ENCODE measurements around the gene TMCC3.
A peak's percentile ranks its signal among the peaks of the same experiment; 100 is the strongest.
"Not testable (repeated sequence)": the region's sequence is repeated elsewhere in the genome, so short reads cannot be mapped to it uniquely, and the experiment has no call there.

The TMCC3 gene

DNA sequence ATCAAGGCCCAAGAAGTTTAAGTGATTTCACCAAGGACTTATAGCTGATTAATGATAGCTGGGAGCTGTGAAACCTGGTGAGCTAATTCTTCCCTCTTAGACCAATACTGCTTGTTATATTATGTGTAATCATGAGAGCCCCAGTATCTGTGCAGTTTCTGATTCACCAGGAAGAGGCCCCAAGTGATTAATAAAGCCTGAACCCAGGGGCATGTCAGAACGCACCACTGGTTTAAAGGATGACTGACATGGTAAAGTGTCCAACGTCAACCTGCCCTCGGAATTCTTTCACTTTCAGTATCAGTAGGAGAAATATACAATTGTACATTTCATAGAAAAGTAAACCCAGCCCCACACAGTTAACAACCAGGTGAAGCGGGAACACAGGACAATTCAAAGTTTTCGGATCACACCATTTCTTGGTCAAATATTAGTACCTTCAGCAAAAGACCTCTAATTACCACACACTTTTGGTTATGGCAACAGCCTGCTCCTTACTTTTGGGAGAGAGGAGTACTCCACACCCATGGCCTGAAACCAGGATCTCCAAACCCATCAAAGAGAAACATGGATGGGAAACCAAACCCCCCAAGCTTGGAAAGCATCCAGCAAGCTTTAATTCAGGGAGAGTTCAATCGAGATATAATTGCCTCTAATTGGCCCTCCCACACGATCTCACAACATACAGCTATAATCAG lies 28.5 kb downstream of the TMCC3 start:
- ATAC-seq (replicated peaks; ENCODE audit: extremely low read depth, poor library complexity, severe bottlenecking) (peak; percentile 97), DNase-seq (ENCODE audit: low spot score in 2 of 2) (peak in 1 of 2 donors; percentile 15)
- Mint-ChIP-seq H3K9me3 (no peaks in the 10 kb centered on the region), H3K4me1 (peaks cover 16% of the 10 kb centered on the region), H3K36me3 (ENCODE audit: insufficient read depth) (peaks cover 2% of the 10 kb centered on the region), H3K4me3 (peak overlapping the region; percentile 73), H3K27me3 (no peaks in the 10 kb centered on the region), H3K27ac (ENCODE audit: low read depth) (peak overlapping the region; percentile 83)

- DNase-seq (ENCODE audit: low spot score in 2 of 2): no peak
- H3K36me3 Mint-ChIP-seq (ENCODE audit: insufficient read depth): peaks cover 2% of the 10 kb centered on the region
Measured at GRCh38 chr12:94620621-94621020, 29.7 kb downstream of the TMCC3 start.

DNA sequence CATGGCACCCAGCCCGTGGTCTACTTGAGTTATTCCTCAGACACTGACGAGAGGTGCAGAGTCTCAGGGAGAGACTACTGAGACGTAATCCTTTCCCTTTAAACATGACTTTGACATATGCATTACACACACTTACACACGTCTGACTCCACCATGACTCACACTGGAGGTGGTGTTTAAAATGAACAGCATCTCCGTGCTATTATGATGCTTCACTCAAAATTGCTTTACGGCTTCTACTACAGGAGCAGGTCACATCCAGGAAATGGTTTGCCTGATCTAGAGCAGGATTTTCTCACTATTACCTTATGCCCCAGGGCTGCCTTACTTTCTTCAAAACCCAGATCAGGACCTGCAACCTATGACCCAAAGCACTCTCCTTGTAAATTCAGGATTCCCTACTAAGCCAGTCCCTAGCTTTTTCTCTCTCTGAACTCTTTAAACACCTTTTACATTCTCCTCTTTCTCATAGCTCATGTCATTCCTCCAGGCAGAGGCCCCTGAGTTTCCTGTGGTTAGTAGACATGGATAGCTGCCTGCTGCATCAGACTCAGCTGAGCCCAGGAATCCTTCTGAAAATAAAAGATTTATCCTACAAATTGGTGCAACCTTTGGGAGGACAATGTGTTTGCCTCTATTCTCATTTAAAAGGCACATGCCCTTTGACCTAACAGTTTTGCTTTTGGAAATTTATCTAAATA lies 31.2 kb downstream of the TMCC3 start:
- DNase-seq (ENCODE audit: low spot score in 2 of 2): no peak
- no peaks in the 10 kb centered on the region for H3K9me3 Mint-ChIP-seq
- H3K4me3 Mint-ChIP-seq: no peak overlapping the region
- no peaks in the 10 kb centered on the region for H3K27me3 Mint-ChIP-seq
- no peaks in the 10 kb centered on the region for H3K36me3 Mint-ChIP-seq (ENCODE audit: insufficient read depth)
- ATAC-seq (replicated peaks; ENCODE audit: extremely low read depth, poor library complexity, severe bottlenecking): no peak
- H3K27ac Mint-ChIP-seq (ENCODE audit: low read depth): no peak overlapping the region
- peaks cover 16% of the 10 kb centered on the region for H3K4me1 Mint-ChIP-seq

More at GRCh38 chr12:94620621-94621020, 29.7 kb downstream of the TMCC3 start:
- no peak overlapping the region for H3K4me3 Mint-ChIP-seq
- H3K9me3 Mint-ChIP-seq: no peaks in the 10 kb centered on the region
- no peak for ATAC-seq (replicated peaks; ENCODE audit: extremely low read depth, poor library complexity, severe bottlenecking)
- no peaks in the 10 kb centered on the region for H3K27me3 Mint-ChIP-seq
- no peak overlapping the region for H3K27ac Mint-ChIP-seq (ENCODE audit: low read depth)
- peaks cover 16% of the 10 kb centered on the region for H3K4me1 Mint-ChIP-seq

GRCh38 chr12:94617101-94617500 lies 33.3 kb downstream of the TMCC3 start:
- DNase-seq (ENCODE audit: low spot score in 2 of 2) (no peak), ATAC-seq (replicated peaks; ENCODE audit: extremely low read depth, poor library complexity, severe bottlenecking) (no peak)
- H3K27me3 Mint-ChIP-seq: no peaks in the 10 kb centered on the region
- no peaks in the 10 kb centered on the region for H3K36me3 Mint-ChIP-seq (ENCODE audit: insufficient read depth)
- no peak overlapping the region for H3K27ac Mint-ChIP-seq (ENCODE audit: low read depth)
- H3K9me3 Mint-ChIP-seq: no peaks in the 10 kb centered on the region
- H3K4me3 Mint-ChIP-seq: no peak overlapping the region
- H3K4me1 Mint-ChIP-seq: peaks cover 12% of the 10 kb centered on the region

DNA sequence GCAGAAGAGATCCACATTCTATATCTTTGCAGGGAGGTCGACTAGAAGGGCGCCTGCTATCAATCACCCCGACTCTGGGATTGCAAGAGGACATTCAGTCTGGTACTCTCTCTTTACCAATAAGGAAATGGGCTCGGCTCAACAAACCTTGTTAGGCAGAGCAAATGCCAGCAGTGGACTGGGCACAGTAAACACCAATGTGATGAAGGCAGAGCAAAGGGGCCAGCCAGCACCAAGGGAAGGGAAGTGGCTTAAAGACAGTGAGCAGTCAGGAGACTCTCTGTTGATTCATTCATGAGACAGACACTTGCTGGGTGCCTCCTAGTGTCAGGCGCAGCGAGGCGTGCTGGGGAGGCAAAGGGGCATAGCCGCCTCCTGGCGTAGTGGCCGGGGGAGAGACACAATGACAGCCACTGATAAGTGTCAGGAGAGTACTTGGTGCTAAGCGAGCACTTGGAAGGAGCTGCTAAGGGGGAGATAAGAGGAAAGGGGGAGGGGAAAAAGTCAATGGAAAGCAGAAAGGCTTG lies 34.1 kb downstream of the TMCC3 start:
- H3K27me3 Mint-ChIP-seq: no peaks in the 10 kb centered on the region
- H3K4me3 Mint-ChIP-seq: no peak overlapping the region
- H3K9me3 Mint-ChIP-seq: no peaks in the 10 kb centered on the region
- ATAC-seq (replicated peaks; ENCODE audit: extremely low read depth, poor library complexity, severe bottlenecking): no peak
- H3K36me3 Mint-ChIP-seq (ENCODE audit: insufficient read depth): no peaks in the 10 kb centered on the region
- no peak for DNase-seq (ENCODE audit: low spot score in 2 of 2)
- peaks cover 3% of the 10 kb centered on the region for H3K4me1 Mint-ChIP-seq
- H3K27ac Mint-ChIP-seq (ENCODE audit: low read depth): no peak overlapping the region

DNA sequence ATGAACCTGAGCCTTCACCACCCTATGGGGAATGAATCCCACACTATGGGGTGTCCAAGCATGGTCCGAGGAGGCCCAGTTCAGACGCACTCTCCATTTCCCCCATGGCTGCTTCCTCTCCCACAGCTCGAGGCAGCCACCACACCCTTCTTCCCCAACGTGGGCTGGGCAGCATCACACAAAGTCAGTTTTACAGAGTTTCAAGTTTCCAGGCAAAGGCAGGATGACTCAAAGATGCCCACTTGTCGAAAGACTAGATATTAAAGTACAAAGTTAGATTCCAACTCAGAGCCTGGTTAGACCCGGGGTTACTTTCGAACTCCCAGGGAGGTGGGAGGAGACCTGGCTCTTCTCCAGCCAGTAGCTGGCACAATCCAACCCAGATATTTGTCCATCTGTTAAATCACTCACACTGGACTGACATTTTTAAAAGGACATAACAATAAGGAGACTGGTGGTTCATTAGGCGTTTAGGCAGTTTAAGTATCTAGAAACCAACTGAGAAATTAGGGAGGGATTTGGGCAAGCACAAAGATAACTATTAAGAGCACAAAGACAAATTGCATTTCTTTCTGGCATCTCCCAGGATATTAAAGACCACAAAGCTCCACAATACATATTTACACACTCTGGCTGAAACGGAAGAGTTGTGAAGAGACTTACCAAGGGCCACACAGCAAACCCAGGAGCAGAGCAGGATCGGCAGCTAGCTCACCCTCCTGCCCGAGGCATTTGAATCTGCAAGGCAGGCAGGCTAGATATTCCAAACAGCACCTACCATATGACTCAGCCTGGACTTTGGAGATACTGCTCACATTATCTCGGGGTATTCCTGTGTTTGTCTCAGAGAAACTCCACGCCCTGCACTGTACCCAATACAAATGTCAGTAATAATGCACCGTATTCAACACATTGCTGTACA lies 34.8 kb downstream of the TMCC3 start:
- H3K27ac Mint-ChIP-seq (ENCODE audit: low read depth): no peak overlapping the region
- DNase-seq (ENCODE audit: low spot score in 2 of 2): no peak
- no peaks in the 10 kb centered on the region for H3K9me3 Mint-ChIP-seq
- H3K27me3 Mint-ChIP-seq: no peaks in the 10 kb centered on the region
- no peaks in the 10 kb centered on the region for H3K4me1 Mint-ChIP-seq
- no peak for ATAC-seq (replicated peaks; ENCODE audit: extremely low read depth, poor library complexity, severe bottlenecking)
- H3K4me3 Mint-ChIP-seq: no peak overlapping the region
- H3K36me3 Mint-ChIP-seq (ENCODE audit: insufficient read depth): no peaks in the 10 kb centered on the region

- Mint-ChIP-seq H3K9me3 (no peaks in the 10 kb centered on the region), H3K27me3 (no peaks in the 10 kb centered on the region), H3K36me3 (ENCODE audit: insufficient read depth) (peaks cover 3% of the 10 kb centered on the region), H3K4me3 (no peak overlapping the region), H3K27ac (ENCODE audit: low read depth) (no peak overlapping the region), H3K4me1 (peaks cover 3% of the 10 kb centered on the region)
- ATAC-seq (replicated peaks; ENCODE audit: extremely low read depth, poor library complexity, severe bottlenecking) (no peak), DNase-seq (ENCODE audit: low spot score in 2 of 2) (no peak)
Measured at GRCh38 chr12:94614288-94614721, 36.1 kb downstream of the TMCC3 start.

- no peak for ATAC-seq (replicated peaks; ENCODE audit: extremely low read depth, poor library complexity, severe bottlenecking)
- no peak overlapping the region for H3K4me3 Mint-ChIP-seq
- H3K9me3 Mint-ChIP-seq: peaks cover 8% of the 10 kb centered on the region
- no peak for DNase-seq (ENCODE audit: low spot score in 2 of 2)
- no peaks in the 10 kb centered on the region for H3K27me3 Mint-ChIP-seq
- H3K4me1 Mint-ChIP-seq: peaks cover 5% of the 10 kb centered on the region
- no peak overlapping the region for H3K27ac Mint-ChIP-seq (ENCODE audit: low read depth)
- peaks cover 3% of the 10 kb centered on the region for H3K36me3 Mint-ChIP-seq (ENCODE audit: insufficient read depth)
Measured at GRCh38 chr12:94609917-94610443, 40.4 kb downstream of the TMCC3 start.

DNA sequence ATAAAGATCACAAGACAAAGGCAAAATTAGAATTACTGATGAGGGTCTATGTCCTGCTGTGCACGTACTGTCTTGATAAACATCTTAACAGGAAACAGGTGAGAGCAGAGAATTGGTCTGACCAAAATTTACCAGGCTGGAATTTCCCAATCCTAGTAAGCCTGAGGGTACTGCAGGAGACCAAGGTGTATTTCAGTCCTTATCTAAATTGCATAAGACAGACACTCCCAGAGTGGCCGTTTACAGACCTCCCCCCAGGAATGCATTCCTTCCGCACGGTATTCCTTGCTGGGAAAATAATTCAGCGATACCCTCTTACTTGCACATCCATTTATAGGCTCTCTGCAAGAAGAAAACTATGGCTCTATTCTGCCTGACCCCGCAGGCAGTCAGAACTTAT lies 43.5 kb downstream of the TMCC3 start:
- ATAC-seq (replicated peaks; ENCODE audit: extremely low read depth, poor library complexity, severe bottlenecking); DNase-seq (ENCODE audit: low spot score in 2 of 2); H3K27me3 Mint-ChIP-seq; H3K27ac Mint-ChIP-seq (ENCODE audit: low read depth); H3K4me3 Mint-ChIP-seq; H3K4me1 Mint-ChIP-seq; H3K36me3 Mint-ChIP-seq (ENCODE audit: insufficient read depth); H3K9me3 Mint-ChIP-seq: not testable (repeated sequence)

DNA sequence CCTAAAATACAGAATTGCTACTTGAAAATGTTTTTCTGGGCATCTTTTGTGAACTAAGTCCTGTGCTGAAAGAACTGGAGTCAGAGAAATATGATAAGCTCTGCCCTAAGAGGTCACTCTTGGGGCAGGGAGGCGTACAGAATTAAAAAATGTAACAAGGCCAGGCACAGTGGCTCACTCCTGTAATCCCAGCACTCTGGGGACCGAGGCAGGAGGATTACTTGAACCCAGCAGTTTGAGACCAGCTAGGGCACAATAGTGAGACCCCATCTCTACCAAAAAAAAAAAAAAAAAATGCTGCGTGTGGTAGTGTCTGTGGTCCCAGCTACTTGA lies 46.0 kb downstream of the TMCC3 start:
- ATAC-seq (replicated peaks; ENCODE audit: extremely low read depth, poor library complexity, severe bottlenecking) (no peak), DNase-seq (ENCODE audit: low spot score in 2 of 2) (no peak)
- H3K27me3 Mint-ChIP-seq: no peaks in the 10 kb centered on the region
- no peak overlapping the region for H3K4me3 Mint-ChIP-seq
- H3K4me1 Mint-ChIP-seq: peaks cover 2% of the 10 kb centered on the region
- H3K27ac Mint-ChIP-seq (ENCODE audit: low read depth): no peak overlapping the region
- H3K36me3 Mint-ChIP-seq (ENCODE audit: insufficient read depth): peaks cover 5% of the 10 kb centered on the region
- H3K9me3 Mint-ChIP-seq: peaks cover 8% of the 10 kb centered on the region

- H3K4me1 Mint-ChIP-seq: no peaks in the 10 kb centered on the region
- H3K27me3 Mint-ChIP-seq: no peaks in the 10 kb centered on the region
- H3K27ac Mint-ChIP-seq (ENCODE audit: low read depth): no peak overlapping the region
- peak; percentile 84 for ATAC-seq (replicated peaks; ENCODE audit: extremely low read depth, poor library complexity, severe bottlenecking)
- H3K36me3 Mint-ChIP-seq (ENCODE audit: insufficient read depth): peaks cover 5% of the 10 kb centered on the region
- no peak overlapping the region for H3K4me3 Mint-ChIP-seq
- DNase-seq (ENCODE audit: low spot score in 2 of 2): peak; percentile 45 to 53
- H3K9me3 Mint-ChIP-seq: peaks cover 8% of the 10 kb centered on the region
Measured at GRCh38 chr12:94603434-94604365, 46.7 kb downstream of the TMCC3 start.

Measured in central memory CD8-positive, alpha-beta T cell (primary cell).